GM18951 (cell line): ENCODE data around the gene SHROOM3.

Source experiments
- POLR2A ChIP-seq: IDR thresholded peaks from 4 replicates; pipeline ENCODE4 v1.6.1; 2011; ENCODE audit warnings: mild to moderate bottlenecking; ENCODE audit not compliant: insufficient read length, insufficient read depth; ENCODE audit errors: extremely low read depth
- in situ Hi-C: fragments of 300-500 bp; cut with MboI; formaldehyde crosslinking; loops from one replicate; pipeline ENCODE4 v1.12.0; 2022; ENCODE audit warnings: low sequenced_read_pairs, mixed read lengths, inconsistent platforms; ENCODE audit not compliant: unreplicated experiment

SHROOM3 gene

DNA sequence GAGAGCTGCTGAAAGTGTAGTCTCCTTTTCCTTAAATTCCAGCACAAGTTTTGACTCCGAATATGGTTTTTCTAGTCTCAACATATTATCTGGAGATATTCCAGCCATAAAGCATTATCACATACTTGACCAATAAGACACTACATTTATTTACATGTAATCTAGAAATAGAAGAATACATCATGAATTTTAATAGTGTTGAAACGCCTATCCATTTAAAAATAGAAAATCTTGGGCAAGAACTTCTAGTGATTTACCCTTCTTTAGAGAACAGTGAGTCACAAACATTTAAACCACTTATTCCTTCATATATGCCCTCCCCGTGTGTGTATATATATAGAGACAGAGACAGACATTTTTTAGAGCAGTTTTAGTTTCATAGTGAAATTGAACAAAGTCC is 301.4 kb downstream of the SHROOM3 start:
- in situ Hi-C loops, result no loop called here
- TF ChIP-seq POLR2A, result no peak

DNA sequence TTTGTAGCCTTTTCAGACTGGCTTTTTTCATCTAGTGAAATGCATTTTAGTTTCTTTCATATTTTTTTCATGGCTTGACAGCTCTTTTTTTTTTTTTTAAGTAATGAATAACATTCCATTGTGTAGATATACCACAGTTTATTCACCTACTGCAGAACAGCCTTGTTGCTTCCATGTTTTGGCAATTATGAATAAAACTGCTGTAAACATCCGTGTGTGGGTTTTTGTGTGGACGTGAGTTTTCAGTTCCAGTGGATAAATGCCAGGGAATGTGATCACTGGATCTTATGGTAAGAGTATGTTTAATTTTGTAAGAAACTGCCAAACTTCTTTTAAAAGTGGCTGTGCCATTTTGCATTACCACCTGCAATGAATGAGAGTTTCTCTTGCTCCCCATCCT is 302.2 kb downstream of the SHROOM3 start:
- TF ChIP-seq POLR2A, result no peak
- in situ Hi-C loops, result no loop called here

DNA sequence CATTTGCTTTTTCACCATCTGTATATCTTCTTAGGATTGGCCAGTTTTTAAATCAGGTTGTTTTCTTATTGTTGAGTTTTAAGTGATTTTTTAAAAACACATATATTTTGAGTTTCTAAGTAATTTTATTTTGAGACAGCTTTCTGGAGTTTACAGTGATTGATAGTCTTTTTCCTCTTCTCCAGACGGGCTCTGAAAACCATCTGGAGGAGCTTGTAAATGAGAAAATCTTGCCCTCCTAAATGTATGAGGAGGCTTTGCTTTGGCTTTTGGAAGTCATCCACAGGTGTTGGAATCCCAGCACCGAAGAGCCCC is 302.7 kb downstream of the SHROOM3 start:
- TF ChIP-seq POLR2A, result no peak
- in situ Hi-C loops, result no loop called here

DNA sequence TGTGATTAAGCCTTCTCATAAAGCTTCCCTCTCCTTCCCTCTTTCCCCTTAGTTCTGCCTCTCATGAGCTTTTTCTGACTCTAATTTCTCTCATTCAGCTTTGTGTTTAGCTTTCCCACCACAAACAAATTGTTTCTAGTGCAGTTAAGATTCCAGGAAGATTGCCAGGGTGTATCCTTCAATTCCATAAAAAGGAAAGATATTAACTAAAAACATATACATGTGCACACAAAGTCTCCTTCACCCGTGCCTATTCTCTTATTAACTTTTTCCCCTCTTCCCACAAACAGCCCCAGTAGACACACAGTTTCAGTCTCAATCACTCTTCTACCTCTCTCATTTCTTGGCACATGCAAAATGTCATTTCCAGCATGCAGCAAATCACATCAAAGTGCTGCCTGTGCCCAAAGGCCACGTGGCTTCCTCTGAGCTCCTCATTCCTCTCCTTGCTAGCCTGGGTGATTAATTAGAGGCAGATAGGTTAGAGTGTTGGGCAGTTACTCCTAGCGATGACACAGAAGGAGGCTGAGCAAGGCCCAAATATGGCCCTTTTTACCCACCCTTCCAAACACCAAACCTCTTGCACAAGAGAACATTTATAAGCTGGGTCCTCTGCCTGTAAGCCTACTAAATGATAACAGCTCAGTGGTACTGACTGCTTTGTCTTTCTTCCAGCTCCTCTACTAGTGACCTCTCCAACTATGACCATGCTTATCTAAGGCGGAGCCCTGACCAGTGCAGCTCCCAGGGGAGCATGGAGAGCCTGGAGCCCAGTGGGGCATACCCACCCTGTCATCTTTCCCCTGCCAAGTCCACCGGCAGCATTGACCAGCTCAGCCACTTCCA is 303.3 kb downstream of the SHROOM3 start:
- in situ Hi-C loops, result no loop called here
- no peak for TF ChIP-seq POLR2A

DNA sequence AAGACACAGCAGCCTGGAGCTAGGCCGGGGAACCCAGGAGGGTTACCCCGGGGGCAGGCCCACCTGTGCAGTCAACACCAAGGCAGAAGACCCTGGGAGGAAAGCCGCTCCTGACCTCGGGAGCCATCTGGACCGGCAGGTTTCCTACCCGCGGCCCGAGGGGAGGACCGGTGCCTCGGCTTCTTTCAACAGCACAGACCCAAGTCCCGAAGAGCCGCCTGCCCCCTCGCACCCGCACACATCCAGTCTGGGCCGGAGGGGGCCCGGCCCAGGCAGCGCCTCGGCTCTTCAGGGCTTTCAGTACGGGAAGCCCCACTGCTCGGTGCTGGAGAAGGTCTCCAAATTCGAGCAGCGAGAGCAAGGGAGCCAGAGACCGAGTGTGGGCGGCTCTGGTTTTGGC is 305.2 kb downstream of the SHROOM3 start:
- TF ChIP-seq POLR2A, result no peak
- in situ Hi-C loops, result no loop called here

DNA sequence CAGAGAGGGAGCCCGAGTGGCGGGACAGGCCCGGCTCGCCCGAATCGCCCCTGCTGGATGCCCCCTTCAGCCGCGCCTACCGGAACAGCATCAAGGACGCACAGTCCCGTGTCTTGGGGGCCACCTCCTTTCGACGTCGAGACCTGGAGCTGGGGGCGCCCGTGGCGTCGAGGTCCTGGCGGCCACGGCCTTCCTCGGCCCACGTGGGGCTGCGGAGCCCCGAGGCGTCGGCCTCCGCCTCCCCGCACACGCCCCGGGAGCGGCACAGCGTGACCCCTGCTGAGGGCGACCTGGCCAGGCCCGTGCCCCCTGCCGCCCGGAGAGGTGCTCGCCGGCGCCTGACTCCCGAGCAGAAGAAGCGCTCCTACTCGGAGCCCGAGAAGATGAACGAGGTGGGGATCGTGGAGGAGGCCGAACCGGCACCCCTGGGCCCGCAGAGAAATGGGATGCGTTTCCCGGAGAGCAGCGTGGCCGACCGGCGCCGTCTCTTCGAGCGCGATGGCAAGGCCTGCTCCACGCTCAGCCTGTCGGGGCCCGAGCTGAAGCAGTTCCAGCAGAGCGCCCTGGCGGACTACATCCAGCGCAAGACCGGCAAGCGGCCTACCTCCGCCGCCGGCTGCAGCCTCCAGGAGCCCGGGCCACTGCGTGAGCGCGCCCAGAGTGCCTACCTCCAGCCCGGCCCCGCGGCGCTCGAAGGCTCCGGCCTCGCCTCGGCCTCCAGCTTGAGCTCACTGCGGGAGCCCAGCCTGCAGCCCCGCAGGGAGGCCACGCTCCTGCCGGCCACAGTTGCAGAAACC is 306.0 kb downstream of the SHROOM3 start:
- in situ Hi-C loops, result no loop called here
- TF ChIP-seq POLR2A, result no peak

DNA sequence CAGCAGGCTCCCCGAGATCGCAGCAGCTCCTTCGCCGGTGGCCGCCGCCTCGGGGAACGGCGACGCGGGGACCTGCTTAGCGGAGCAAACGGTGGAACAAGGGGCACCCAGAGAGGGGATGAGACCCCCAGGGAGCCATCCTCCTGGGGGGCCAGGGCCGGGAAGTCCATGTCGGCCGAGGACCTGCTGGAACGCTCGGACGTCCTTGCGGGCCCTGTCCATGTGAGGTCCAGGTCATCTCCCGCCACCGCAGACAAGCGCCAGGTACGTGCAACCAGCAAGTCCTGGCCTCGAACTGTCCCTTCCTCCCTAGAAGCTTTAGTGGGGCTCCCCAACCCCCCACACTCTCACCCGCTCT is 306.6 kb downstream of the SHROOM3 start:
- TF ChIP-seq POLR2A, result no peak
- in situ Hi-C loops, result no loop called here

DNA sequence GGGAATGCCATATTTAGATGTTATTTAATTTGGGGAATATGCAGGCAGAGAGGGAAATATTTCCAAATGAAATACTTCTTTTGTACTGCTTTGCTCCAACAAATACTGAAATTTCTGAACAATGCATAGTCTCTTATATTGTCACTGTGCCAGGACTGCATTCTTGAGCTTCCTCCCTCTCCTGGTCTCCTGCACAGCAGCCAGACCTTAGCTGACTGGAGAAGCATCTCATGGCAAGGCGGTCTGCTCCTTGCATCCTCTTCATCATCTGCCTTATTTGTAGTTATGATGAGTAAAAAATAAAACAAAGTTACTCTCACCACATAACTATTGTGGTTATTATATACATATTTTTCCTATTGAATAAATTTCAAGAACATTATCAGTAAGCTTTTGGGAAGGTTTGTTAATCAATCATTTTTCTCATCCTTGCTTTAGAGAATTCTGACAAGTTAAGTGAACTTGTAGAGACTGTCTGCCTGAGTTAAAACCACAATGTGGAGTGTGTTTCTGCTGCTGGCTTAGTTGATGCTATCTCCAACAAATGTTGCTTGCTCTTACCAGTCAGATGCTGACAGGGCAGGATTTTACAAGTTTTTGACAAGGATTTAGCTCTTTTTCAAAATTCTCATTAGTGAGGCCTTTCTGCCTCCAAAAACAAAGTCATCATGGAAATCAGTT is 309.4 kb downstream of the SHROOM3 start:
- TF ChIP-seq POLR2A, result no peak
- in situ Hi-C loops, result no loop called here

DNA sequence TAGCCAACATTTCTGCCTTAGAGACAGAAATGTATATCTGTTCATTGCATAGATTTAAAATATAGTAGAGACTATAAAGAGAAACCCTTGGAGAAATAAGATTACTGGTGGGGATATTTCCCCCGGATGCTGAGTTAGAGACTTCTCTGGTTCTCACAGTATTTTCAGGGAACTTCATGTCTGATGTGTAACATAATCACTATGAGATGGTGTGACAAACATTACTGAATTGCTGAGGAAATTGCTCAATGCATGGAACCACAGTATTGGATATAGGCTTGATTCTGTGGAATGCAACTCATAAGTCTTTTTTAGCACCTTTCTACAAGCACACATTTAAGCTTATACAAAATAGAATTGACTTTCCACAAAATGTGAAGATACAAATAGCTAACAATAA is 310.2 kb downstream of the SHROOM3 start:
- in situ Hi-C loops, result no loop called here
- TF ChIP-seq POLR2A, result no peak

DNA sequence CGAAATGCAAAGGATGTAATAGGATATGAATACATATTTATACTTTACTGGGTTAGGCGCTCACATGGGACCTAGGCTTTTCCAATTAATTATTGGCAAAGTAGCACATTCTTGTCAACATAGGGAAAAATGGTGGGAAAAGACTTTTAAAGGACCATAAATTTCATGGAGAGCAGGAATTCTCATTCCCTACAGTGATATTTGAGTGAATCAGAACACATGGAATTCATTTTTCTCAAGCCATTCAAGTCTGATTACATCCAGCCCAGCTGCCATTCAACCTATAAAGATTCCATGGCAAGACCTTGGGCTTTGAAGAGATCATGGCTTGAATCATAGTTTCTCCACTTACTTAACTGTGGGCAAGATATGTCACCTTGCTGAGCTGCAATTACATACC is 312.5 kb downstream of the SHROOM3 start:
- in situ Hi-C loops, result no loop called here
- no peak for TF ChIP-seq POLR2A

DNA sequence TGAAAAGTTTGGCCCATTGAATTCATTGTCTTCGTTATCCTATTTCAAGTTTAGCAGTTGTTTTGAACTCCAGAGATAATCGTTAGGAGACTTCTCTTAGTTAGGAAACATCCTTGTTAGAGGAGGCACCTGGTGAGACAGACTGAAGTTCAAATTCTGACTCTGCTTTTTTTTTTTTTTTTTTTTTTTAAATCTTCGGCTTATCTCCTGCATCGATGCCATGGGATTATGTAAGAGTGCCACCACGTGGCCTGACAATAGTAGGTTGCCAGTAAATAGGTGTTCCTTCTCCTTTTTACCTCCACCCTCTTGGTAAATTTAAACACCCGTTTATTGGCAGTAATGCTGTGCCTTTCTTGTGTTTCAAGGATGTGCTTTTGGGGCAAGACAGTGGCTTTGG is 313.6 kb downstream of the SHROOM3 start:
- no peak for TF ChIP-seq POLR2A
- in situ Hi-C loops, result no loop called here

DNA sequence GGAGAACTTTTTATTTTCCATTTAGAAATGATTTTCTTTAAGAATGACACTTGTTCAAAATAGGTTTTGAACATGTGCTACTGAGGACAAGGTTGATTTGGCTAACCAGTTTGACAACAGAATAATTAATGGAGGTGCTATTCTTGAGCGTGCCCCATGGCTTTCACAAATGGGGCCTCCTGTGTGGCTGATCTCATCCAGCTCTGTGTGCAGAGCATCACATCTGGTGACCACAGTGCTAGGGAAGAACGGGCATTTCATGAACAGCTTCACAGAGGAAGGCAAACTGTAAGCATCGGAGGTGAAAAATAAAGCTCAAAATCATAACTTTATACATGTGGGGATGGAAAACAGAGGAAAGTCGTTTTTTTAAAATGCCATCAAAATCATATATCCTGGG is 314.3 kb downstream of the SHROOM3 start:
- in situ Hi-C loops, result no loop called here
- no peak for TF ChIP-seq POLR2A

DNA sequence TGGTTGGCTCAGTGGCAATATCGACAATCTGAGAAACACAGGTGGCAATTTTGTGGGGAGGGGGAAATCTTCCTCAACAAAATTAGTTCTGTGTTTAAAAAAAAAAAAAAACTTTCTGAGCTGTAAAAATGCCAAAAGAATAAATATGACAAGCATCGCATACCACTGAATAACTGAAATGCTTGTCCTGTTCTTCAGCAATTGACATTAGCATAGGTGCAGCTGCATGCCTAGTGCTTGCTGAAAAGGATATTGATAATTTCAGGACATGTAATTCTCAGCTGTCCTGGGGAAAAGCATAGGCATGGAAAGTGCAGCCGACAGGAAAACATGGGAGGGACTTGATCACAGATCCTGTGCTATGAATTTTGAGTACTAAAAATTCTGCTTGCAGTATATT is 315.7 kb downstream of the SHROOM3 start:
- in situ Hi-C loops, result loop anchor here (10.0 to 25.0 kb wide), 2 partner anchors 236 to 462 kb away; no protein-coding TSS in a partner anchor
- TF ChIP-seq POLR2A, result no peak
